GM21825 (cell line): ENCODE data around the gene ZNF598.
"Not testable (repeated sequence)": the region's sequence is repeated elsewhere in the genome, so short reads cannot be mapped to it uniquely, and the experiment has no call there.

Experiments
- ATAC-seq: cut with Tn5 transposase; IDR thresholded peaks from one replicate; pipeline ENCODE4 v1.9.1; 2021; ENCODE audit warnings: mild to moderate bottlenecking, moderate library complexity; ENCODE audit not compliant: unreplicated experiment

ZNF598 gene

DNA sequence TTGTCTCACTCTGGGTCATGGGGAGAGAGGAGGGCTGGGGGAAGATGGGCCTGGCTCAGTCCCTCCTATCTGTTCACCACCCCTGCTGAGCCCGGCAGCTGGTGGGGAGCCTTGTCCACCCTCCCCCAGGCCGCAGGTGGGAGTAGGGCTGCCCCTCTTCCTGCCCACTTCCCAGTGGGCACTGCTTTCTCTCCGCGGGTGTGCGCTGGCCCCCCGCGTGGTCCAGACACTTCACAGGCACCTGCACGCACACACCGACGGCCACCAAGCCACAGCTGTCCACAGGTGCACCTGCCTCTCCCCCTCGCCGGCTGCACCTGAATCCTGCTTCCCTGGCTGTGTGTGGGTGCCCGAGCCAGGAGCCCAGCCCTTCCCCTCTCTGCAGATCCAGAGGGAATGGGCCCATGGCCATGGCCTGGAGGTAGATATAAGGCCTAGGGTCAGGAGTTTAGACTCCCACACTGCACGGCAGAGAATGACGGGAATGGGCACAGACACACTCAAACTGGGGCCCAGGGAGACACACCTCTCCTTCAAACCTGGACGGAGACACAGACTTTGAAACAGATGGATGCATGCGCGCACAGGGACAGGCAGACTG, 19.1 kb upstream of the ZNF598 start:
- ATAC-seq: no peak

GRCh38 chr16:2028146-2028545, 18.5 kb upstream of the ZNF598 start:
- ATAC-seq: no peak

GRCh38 chr16:2027024-2028010, 17.7 kb upstream of the ZNF598 start:
- no peak for ATAC-seq

- ATAC-seq: no peak
Observed at GRCh38 chr16:2026461-2027023, 16.9 kb upstream of the ZNF598 start, which contains the start of gene NHERF2. NHERF2 (plus strand) TSS chr16:2026902; CDS start chr16:2027006, 104 bp downstream.

DNA sequence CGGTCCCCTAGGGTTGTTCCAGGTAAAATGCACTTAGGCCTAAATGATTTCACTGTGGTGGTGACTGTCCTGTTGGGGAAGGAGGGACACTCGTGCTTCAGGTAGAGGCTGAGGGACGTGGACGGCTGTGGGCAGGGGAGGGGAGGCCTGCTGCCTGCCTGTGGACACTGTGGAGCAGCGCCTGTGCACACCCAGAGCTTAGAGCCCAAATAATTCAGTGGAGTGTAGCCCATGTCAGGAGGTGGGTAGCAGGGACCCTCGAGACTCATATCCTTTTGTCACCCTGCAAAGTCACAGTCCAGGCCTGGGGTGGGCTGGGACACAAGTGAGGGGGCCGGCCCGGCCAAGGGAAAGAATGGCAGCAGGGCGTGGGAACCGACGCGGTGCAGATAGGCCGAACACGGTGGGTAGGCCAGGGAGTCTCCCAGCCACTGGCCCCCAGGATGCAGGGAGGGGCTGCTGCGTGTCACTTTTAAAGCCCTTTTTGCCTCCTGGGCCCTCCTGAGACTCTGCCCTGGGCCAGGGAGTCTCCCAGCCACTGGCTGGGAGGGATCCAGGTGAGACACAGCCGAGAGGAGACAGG, 16.3 kb upstream of the ZNF598 start:
- ATAC-seq: no peak

GRCh38 chr16:2025251-2025650, 15.6 kb upstream of the ZNF598 start:
- ATAC-seq: no peak

- ATAC-seq: no peak
Observed at GRCh38 chr16:2024032-2024420, 14.4 kb upstream of the ZNF598 start.

DNA sequence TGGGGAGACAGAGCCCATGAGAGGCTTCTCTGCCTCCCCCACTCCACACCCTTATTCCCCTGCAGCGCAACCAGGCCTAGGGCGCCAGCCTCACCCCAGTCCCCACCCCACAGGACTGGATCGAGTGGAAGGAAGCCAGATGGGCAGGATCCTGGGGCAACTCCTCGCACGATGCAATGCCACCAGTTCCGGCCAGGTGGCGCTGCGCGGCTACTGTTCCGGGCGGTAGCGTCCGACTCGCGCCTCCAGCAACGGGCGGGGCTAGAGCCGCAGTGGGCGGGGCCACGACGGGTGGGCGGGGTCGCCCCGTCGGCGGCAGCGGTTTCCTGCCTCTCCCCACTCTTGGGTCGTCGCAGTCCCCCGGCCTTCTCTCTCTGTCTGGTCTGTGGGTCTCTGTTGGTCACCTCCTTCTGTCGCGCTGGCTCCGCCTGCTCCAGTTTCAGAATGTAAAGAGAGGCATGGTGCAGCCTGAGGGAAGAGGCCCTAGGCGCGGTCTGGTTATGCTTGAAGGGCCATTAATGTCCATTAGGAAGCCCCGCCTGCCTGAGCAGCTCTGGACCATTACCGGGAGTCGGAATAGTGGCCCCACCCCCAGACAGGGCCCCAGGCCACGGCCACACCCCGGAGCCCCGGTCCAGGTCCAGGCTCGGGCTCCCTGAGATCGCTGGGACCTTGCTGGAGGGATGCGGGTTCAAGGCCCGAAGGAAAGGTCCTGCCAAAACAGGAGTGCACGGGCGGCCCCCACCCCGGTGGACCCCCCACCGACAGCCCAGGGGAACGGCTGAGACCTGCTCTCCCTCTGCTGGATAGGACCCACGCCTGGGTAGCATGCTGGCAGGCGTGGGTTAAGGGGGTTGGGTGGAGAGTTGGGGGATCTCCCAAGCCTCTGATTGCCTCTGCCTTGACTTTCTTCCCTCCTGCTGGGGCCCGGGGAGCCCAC, 13.7 kb upstream of the ZNF598 start:
- peak; percentile 76 for ATAC-seq

DNA sequence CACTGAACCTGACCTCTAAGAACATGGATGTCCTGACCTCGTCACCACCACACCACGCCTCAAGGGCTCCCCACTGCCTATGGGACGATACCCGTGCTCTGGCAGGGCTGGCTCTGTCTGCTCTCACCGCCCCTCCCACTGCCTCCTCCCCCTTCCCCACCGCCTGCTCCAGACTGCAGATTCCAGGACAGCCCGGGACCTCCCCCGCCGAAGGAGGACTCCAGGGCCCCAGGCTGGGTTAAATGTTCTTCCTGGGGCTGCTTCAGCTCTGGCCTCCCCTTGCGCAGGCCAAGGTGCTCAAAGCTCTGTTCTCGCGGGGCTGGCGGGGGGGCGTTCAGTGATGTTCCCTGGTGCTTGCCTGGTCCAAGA, 13.1 kb upstream of the ZNF598 start:
- ATAC-seq: no peak

GRCh38 chr16:2019921-2020831, 10.6 kb upstream of the ZNF598 start:
- ATAC-seq: no peak

DNA sequence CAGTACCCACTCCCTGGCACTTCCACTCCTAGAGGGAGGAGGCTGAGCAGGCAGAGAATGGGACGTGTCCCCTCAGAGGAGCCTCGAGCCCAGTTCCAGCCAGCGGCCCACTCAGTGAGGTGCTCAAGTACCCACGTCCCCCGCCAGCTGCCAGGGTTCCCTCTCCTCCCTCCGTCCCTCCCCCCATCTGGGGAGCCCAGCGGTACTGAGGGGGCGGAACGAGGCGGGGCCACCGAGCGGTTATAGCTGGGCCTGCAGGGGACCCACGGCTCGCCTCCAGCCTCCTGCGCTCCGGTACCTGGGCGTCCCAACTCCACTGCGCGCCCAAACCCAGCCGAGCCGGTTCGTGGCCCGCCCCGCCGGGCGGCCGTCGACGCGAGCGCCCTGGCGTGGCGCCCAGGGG, 9.9 kb upstream of the ZNF598 start, which contains the start of gene NPW:
Gene NPW, plus strand, starts transcription at position 268 of the 403 bp plus-strand sequence.
- ATAC-seq: no peak

GRCh38 chr16:2016407-2016922, 6.8 kb upstream of the ZNF598 start:
- no peak for ATAC-seq

- no peak for ATAC-seq
Observed at GRCh38 chr16:2015947-2016208, 6.3 kb upstream of the ZNF598 start.

GRCh38 chr16:2015117-2015946, 5.7 kb upstream of the ZNF598 start:
- ATAC-seq: no peak

GRCh38 chr16:2013527-2013926, 3.9 kb upstream of the ZNF598 start:
- ATAC-seq: no peak

DNA sequence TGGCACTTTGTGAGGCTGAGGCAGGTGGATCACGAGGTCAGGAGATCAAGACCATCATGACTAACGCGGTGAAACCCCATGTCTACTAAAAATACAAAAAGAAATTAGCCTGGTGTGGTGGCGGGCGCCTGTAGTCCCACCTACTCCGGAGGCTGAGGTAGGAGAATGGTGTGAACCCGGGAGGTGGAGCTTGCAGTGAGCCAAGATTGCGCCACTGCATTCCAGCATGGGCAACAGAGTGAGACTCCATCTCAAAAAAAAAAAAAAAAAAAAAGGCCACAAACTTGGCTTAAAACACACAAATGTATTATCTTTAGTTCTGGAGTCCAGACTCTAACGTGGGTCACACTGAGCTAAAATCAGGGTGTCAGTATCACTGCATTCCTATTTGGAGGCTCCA, 2.1 kb upstream of the ZNF598 start:
- ATAC-seq: not testable (repeated sequence)

GRCh38 chr16:2009164-2009711, 383 bp downstream of the ZNF598 start:
- ATAC-seq: peak; percentile 23

DNA sequence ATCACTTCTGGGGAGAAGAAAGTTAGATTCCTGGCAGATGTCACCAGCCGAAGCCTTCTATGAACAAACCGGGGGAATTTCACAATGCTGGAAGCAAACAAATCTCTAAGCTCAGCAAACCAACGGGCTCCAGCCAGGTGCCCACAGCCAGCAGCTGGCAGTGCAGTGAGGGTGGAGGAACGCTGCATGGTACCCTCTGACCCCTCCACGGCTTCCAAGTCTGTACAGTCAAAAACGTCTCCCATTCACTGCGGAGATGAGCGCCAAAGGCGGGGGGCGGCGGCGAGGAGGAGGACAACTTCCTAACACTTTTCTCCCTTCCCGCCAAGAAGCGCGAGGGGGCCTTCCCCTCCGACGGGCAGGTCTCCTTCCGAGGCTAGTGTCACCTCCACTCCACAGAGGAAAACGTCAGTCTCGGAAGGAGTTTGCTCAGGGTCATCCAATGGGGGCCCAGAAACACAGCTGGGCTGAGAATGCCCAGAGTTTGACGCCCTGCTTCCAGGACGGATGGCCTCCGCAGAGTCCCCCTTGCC, 924 bp downstream of the ZNF598 start:
- no peak for ATAC-seq
